ENCODE measurements around the gene GAPDH.
"Not testable (repeated sequence)": the region's sequence is repeated elsewhere in the genome, so short reads cannot be mapped to it uniquely, and the experiment has no call there.

Gene GAPDH

DNA sequence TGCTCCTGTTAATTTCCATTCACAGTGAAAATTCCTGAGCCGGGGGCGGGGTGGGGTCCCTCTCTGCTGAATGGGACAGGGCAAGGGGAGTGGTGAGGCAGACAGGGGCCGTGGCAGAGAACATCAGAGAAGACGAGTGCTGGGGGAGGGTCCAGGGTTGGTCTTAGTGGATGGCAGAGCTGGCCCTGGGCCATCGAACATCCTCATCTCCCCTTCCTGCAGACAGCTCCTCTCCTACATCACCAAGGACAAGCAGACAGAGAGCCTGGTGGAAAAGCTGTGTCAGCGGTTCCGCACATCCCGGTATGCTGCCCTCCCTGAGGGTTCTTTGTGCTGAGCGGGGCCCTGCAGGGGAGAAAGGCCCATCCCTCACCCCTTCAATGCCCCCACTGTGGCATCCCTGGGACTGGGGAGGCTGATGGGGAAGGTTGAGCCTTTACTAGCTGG lies 5.0 kb upstream of the GAPDH start:
- DNase-seq = no peak
- ATAC-seq = no peak

DNA sequence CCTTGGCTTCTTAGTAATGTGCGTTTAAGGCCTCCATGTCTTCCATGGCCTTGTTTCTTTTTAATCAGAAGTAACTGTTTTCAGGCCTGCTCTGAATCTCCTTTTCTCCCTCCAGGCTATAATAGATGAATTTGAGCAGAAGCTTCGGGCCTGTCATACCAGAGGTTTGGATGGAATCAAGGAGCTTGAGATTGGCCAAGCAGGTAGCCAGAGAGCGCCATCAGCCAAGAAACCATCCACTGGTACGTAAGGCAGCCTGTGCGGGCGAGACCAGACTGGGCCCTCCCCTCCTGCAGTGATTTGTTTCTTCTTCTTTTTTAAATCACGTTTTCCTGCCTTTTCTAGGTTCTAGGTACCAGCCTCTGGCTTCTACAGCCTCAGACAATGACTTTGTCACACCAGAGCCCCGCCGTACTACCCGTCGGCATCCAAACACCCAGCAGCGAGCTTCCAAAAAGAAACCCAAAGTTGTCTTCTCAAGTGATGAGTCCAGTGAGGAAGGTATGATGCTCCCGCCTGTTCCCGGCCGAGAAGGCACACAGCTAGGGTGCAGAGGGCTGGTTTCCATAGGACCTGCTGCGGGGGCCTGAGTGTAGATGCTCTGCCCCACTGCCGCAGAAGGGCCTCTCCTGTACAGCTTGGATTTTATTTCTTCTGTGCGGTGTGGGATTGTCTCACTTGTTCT lies 3.6 kb upstream of the GAPDH start:
- ATAC-seq = no peak
- DNase-seq = no peak

DNA sequence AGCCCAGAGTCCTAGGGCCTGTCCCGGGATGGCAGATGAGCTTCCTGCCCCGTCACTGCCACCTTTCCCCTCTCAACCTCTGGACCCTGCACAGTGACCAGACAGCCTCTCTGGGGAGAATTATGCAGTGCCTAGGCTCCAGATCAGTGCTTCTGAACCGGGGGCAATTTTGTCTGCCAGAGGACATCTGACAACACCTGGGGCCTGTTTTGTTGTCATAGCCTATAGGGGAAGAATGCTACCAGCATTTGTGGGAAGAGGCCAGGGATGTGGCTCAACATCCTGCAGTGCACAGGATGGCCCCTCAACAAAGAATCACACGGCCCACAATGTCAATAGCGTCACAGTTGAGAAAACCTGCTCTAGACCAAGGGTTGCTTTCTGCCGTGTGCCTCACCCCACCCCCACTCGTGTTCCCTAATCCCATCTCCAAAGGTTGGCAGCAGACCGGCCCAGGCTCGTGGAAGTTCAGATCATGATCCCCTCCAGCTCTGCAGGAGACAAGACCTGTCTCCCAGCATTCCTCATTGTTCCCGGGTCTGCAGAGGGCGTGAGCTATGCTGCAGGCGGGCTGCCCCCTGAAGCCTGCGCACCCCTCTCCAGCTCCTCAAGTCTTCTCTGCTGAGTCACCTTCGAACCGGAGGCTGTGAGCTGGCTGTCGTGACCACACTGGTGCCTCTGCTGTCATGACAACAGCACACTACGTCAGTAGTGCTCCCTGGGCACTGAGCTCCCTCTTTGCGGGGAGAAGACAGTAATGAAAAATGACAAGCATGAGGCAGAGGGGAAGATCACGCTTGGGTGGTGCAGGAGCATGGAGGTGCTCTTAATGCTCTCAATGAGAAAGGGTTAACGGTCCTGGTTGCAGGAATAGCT lies 2.0 kb upstream of the GAPDH start:
- peak; percentile 86 for DNase-seq

GRCh38 chr12:6532927-6533652 lies 1.2 kb upstream of the GAPDH start:
- DNase-seq (peak; percentile 72), ATAC-seq (no peak)

More for the DNA sequence above, 2.0 kb upstream of the GAPDH start:
- peak; percentile 67 for ATAC-seq

DNA sequence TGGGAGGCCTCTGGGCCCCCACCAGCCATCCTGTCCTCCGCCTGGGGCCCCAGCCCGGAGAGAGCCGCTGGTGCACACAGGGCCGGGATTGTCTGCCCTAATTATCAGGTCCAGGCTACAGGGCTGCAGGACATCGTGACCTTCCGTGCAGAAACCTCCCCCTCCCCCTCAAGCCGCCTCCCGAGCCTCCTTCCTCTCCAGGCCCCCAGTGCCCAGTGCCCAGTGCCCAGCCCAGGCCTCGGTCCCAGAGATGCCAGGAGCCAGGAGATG lies 729 bp upstream of the GAPDH start:
- DNase-seq = no peak
- no peak for ATAC-seq

GRCh38 chr12:6534695-6534944 lies 303 bp downstream of the GAPDH start:
- DNase-seq (no peak), ATAC-seq (no peak)

DNA sequence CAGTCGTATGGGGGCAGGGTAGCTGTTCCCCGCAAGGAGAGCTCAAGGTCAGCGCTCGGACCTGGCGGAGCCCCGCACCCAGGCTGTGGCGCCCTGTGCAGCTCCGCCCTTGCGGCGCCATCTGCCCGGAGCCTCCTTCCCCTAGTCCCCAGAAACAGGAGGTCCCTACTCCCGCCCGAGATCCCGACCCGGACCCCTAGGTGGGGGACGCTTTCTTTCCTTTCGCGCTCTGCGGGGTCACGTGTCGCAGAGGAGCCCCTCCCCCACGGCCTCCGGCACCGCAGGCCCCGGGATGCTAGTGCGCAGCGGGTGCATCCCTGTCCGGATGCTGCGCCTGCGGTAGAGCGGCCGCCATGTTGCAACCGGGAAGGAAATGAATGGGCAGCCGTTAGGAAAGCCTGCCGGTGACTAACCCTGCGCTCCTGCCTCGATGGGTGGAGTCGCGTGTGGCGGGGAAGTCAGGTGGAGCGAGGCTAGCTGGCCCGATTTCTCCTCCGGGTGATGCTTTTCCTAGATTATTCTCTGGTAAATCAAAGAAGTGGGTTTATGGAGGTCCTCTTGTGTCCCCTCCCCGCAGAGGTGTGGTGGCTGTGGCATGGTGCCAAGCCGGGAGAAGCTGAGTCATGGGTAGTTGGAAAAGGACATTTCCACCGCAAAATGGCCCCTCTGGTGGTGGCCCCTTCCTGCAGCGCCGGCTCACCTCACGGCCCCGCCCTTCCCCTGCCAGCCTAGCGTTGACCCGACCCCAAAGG lies 804 bp downstream of the GAPDH start:
- ATAC-seq (peak; percentile 3), DNase-seq (peak; percentile 74)

GRCh38 chr12:6535697-6535946 lies 1.3 kb downstream of the GAPDH start:
- ATAC-seq = no peak
- no peak for DNase-seq

DNA sequence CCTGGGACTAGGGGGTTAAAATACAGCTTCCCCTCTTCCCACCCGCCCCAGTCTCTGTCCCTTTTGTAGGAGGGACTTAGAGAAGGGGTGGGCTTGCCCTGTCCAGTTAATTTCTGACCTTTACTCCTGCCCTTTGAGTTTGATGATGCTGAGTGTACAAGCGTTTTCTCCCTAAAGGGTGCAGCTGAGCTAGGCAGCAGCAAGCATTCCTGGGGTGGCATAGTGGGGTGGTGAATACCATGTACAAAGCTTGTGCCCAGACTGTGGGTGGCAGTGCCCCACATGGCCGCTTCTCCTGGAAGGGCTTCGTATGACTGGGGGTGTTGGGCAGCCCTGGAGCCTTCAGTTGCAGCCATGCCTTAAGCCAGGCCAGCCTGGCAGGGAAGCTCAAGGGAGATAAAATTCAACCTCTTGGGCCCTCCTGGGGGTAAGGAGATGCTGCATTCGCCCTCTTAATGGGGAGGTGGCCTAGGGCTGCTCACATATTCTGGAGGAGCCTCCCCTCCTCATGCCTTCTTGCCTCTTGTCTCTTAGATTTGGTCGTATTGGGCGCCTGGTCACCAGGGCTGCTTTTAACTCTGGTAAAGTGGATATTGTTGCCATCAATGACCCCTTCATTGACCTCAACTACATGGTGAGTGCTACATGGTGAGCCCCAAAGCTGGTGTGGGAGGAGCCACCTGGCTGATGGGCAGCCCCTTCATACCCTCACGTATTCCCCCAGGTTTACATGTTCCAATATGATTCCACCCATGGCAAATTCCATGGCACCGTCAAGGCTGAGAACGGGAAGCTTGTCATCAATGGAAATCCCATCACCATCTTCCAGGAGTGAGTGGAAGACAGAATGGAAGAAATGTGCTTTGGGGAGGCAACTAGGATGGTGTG lies 1.9 kb downstream of the GAPDH start:
- ATAC-seq (no peak), DNase-seq (peak; percentile 26)

DNA sequence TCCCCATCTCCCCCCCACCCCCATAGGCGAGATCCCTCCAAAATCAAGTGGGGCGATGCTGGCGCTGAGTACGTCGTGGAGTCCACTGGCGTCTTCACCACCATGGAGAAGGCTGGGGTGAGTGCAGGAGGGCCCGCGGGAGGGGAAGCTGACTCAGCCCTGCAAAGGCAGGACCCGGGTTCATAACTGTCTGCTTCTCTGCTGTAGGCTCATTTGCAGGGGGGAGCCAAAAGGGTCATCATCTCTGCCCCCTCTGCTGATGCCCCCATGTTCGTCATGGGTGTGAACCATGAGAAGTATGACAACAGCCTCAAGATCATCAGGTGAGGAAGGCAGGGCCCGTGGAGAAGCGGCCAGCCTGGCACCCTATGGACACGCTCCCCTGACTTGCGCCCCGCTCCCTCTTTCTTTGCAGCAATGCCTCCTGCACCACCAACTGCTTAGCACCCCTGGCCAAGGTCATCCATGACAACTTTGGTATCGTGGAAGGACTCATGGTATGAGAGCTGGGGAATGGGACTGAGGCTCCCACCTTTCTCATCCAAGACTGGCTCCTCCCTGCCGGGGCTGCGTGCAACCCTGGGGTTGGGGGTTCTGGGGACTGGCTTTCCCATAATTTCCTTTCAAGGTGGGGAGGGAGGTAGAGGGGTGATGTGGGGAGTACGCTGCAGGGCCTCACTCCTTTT lies 2.7 kb downstream of the GAPDH start:
- ATAC-seq = no peak
- peak; percentile 39 for DNase-seq

GRCh38 chr12:6537580-6538419 lies 3.5 kb downstream of the GAPDH start:
- ATAC-seq = not testable (repeated sequence)
- peak; percentile 83 for DNase-seq

DNA sequence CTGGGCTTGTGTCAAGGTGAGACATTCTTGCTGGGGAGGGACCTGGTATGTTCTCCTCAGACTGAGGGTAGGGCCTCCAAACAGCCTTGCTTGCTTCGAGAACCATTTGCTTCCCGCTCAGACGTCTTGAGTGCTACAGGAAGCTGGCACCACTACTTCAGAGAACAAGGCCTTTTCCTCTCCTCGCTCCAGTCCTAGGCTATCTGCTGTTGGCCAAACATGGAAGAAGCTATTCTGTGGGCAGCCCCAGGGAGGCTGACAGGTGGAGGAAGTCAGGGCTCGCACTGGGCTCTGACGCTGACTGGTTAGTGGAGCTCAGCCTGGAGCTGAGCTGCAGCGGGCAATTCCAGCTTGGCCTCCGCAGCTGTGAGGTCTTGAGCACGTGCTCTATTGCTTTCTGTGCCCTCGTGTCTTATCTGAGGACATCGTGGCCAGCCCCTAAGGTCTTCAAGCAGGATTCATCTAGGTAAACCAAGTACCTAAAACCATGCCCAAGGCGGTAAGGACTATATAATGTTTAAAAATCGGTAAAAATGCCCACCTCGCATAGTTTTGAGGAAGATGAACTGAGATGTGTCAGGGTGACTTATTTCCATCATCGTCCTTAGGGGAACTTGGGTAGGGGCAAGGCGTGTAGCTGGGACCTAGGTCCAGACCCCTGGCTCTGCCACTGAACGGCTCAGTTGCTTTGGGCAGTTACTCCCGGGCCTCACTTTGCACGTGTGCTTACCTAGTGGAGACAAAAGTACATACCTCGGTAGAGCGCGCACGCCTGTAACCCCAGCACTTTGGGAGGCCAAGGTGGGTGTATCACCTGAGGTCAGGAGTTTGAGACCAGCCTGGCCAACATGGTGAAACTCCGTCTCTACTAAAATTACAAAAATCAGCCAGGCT lies 4.3 kb downstream of the GAPDH start:
- DNase-seq (peak; percentile 61), ATAC-seq (peak; percentile 1)

GRCh38 chr12:6539314-6539682 lies 5.0 kb downstream of the GAPDH start:
- no peak for DNase-seq
- ATAC-seq = peak; percentile 2

DNA sequence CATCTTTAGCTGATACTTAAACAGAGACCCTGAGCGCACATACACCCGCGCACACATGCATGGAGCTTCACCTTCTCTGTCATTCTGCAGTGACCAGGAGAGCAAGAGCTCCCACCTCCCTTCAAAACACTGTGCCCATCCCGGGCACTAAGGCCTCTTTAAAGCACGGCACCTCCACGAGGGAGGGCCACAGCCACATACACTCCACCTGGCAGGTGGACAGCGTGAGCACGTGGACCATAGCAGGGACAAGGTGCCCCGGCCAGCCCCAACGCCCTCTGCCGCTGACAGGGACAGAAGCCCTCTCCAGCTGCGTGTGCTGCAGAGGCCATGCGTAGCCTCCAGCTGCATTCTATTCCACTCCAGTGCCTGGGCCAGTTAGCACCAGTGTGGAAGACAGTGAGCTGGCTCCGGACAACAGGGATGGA lies 5.4 kb downstream of the GAPDH start:
- DNase-seq (peak; percentile 30), ATAC-seq (no peak)

DNA sequence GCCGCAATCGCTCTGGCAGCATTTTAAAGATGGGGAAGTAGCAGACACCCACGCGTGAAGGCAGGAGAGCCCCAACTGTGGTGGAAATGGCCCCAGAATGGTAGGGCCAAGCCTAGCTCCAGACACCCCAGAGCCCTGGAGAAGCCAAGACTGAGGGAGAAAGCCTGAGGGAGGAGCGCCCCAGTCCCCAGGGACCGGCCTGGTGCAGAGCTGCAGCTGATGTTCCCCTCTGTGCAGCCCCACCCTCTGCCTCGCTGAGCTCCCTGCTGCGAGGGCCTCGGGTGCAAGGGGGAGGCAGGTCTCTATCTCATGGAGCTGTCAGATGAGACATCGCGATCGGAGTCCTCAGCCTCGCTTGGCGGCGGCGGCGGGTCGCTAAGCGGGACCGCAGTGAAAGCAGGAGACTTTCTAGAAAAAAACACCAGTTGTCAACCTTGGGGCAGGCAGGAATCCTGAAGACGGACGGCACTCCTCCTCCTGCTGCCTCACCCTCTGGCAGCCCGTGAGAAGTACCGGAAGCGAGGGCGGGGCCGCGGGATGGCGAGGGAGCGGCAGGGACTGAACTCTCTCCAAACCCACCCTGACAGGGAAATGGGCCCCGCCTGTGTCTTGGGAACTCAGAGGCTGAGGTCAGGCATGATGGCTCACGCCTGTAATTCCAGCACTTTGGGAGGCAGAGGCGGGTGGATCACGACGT lies 6.0 kb downstream of the GAPDH start:
- no peak for ATAC-seq
- DNase-seq = peak; percentile 64

- no peak for DNase-seq
- no peak for ATAC-seq
Observed at GRCh38 chr12:6541371-6542165, 7.3 kb downstream of the GAPDH start.

DNA sequence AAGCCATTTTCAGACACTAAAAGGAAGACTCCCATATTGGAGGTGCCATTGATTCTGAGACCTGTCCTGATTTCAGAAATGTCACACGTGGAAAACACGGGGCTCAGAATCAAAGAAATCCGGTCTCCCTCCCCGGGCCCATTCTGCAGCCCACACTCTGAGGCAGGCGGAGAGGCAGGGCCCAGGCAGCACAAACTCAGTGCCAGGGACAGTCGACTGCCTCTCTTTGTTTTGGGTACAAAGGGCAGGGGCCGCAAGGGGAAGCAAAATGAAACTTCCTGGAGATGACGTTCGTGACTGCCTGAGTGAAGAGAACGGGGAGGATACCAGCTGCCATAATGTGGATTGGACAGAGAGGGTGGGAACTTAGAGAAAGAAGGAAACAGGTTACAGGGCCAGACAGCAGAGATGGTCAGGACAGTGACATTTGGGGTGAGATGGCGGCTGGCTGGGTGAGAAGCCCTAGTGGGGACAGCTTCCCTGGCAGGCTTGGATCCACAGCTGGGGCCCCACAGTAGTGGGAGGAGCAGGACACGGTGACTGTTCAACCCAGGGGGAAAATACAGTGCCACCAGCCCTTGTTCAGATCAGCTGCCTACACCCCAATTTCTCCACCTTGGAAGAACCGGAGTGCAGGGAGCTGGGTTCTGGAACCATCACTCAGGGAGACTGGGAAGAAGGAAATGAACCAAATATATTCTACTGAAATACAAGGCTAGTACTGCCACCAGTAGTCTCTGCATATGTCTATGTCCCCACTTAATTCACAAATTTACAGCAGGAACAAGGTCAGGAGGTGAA lies 8.1 kb downstream of the GAPDH start:
- no peak for DNase-seq
- no peak for ATAC-seq

Data from stimulated activated naive CD8-positive, alpha-beta T cell treated with anti-CD3 and anti-CD28 coated beads, Interleukin-15, Interleukin-2, amounts not matched to agents 100 U/mL and 50 U/mL, for 24 hours (primary cell).